A673 (cell line): ENCODE measurements around the gene ECI1. TPM values are rescaled to one million over a fixed set of nuclear protein-coding genes. Genes with fewer than 3 reads are reported as not detected.

Source experiments
- BruUV-seq: library from RNA; stranded (reverse); fragments of 400-500 nt; replicated peaks from 2 replicates; lab custom pipeline; 2021; lab: Mats Ljungman, UMichigan
- CTCF ChIA-PET: fragments of 300-600 bp; sonication (Branson Sonifier 250); formaldehyde crosslinking; loops from one replicate; lab custom pipeline; 2022; ENCODE audit warnings: antibody characterized with exemption; lab: Charles Lee
- POLR2A ChIA-PET: fragments of 300-600 bp; sonication (Branson Sonifier 250); formaldehyde crosslinking; loops from one replicate; lab custom pipeline; 2022; ENCODE audit warnings: antibody characterized with exemption; ENCODE audit not compliant: low non-redundant PET; lab: Charles Lee
- DNase-seq: peaks from one replicate; pipeline ENCODE4 v3.0.0-alpha.2; 2015; ENCODE audit warnings: low spot score
- H3K27ac ChIP-seq: fragments of 200-600 bp; sonication (generic); 2 replicates; pipeline ENCODE4 v1.5.1; 2016; ENCODE audit warnings: mixed run types, low read depth, mild to moderate bottlenecking, mixed read lengths, antibody characterized with exemption, low read length; ENCODE audit not compliant: poor library complexity, severe bottlenecking
- H3K27me3 ChIP-seq: fragments of 200-600 bp; sonication (generic); replicated peaks from 2 replicates; pipeline ENCODE4 v1.6.1; 2017; ENCODE audit warnings: mixed run types, low read depth, mild to moderate bottlenecking, mixed read lengths, antibody characterized with exemption, low read length; ENCODE audit not compliant: insufficient read depth, poor library complexity
- H3K36me3 ChIP-seq: fragments of 200-600 bp; sonication (generic); 2 replicates; pipeline ENCODE4 v1.6.1; 2016; ENCODE audit warnings: mixed run types, mild to moderate bottlenecking, mixed read lengths, antibody characterized with exemption, low read length; ENCODE audit not compliant: insufficient read depth, poor library complexity, severe bottlenecking
- H3K4me1 ChIP-seq: fragments of 200-600 bp; sonication (generic); 2 replicates; pipeline ENCODE4 v1.6.1; 2017; ENCODE audit warnings: mixed run types, mild to moderate bottlenecking, mixed read lengths, antibody characterized with exemption, low read length; ENCODE audit not compliant: insufficient read depth, poor library complexity, severe bottlenecking
- H3K4me3 ChIP-seq: fragments of 200-600 bp; sonication (generic); 2 replicates; pipeline ENCODE4 v1.5.1; 2016; ENCODE audit warnings: low read depth, mixed run types, mild to moderate bottlenecking, mixed read lengths, low read length; ENCODE audit not compliant: poor library complexity, severe bottlenecking
- H3K9me3 ChIP-seq: fragments of 200-600 bp; sonication (generic); 2 replicates; pipeline ENCODE4 v1.6.1; 2016; ENCODE audit warnings: mixed run types, low read depth, mild to moderate bottlenecking, mixed read lengths, antibody characterized with exemption, low read length; ENCODE audit not compliant: poor library complexity, severe bottlenecking
- EZH2 ChIP-seq: fragments of 200-600 bp; sonication (generic); IDR thresholded peaks from 2 replicates; pipeline ENCODE4 v1.6.1; 2017; ENCODE audit warnings: borderline replicate concordance, low read depth, mild to moderate bottlenecking, mixed read lengths, antibody characterized with exemption, low read length; ENCODE audit not compliant: poor library complexity, severe bottlenecking
- intact Hi-C: fragments of 100-400 bp; cut with micrococcal nuclease; formaldehyde crosslinking; loops from one replicate; pipeline ENCODE4 v1.10.0; 2022; ENCODE audit not compliant: unreplicated experiment
- total RNA-seq: library from RNA; stranded (reverse); gene quantifications from 2 replicates; pipeline ENCODE4 v1.2.3, GENCODE V29; 2021
- TF ChIP-seq, protein P1 (sequence below): fragments of 300-800, 200-600 bp; sonication (generic); conservative IDR thresholded peaks from 2 replicates; pipeline ENCODE4 v1.5.1; 2017; ENCODE audit warnings: low read depth, mild to moderate bottlenecking, antibody characterized with exemption, low read length, moderate library complexity, mixed read lengths

The ECI1 gene
- total RNA-seq, 1 experiment from 2014 or later, result 55.3 TPM

- BruUV-seq, result no TSS peak
- DNase-seq, result peak; percentile 52
- no peak for TF ChIP-seq EZH2
- TF ChIP-seq, protein P1, sequence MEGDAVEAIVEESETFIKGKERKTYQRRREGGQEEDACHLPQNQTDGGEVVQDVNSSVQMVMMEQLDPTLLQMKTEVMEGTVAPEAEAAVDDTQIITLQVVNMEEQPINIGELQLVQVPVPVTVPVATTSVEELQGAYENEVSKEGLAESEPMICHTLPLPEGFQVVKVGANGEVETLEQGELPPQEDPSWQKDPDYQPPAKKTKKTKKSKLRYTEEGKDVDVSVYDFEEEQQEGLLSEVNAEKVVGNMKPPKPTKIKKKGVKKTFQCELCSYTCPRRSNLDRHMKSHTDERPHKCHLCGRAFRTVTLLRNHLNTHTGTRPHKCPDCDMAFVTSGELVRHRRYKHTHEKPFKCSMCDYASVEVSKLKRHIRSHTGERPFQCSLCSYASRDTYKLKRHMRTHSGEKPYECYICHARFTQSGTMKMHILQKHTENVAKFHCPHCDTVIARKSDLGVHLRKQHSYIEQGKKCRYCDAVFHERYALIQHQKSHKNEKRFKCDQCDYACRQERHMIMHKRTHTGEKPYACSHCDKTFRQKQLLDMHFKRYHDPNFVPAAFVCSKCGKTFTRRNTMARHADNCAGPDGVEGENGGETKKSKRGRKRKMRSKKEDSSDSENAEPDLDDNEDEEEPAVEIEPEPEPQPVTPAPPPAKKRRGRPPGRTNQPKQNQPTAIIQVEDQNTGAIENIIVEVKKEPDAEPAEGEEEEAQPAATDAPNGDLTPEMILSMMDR, result no peak
- intact Hi-C loops, result no loop called here
- peak within 1 kb of the TSS; percentile 53 for H3K4me3 ChIP-seq
- peaks cover 26% of the 10 kb centered on the region for H3K27me3 ChIP-seq
- H3K4me1 ChIP-seq, result peaks cover 7% of the 10 kb centered on the region
- H3K36me3 ChIP-seq, result no peaks in the 10 kb centered on the region
- H3K27ac ChIP-seq, result no peak within 1 kb of the TSS
- POLR2A ChIA-PET, result no interaction called here
- CTCF ChIA-PET, result no interaction called here
- H3K9me3 ChIP-seq, result no peaks in the 10 kb centered on the region
These were observed 55.0 kb downstream of the ECI1 start, which contains the start of gene CASKIN1 for GRCh38 chr16:2196162-2196980. TSS of gene CASKIN1 (minus strand) at chr16:2196605. CDS start at chr16:2196432, 173 bp downstream.

DNA sequence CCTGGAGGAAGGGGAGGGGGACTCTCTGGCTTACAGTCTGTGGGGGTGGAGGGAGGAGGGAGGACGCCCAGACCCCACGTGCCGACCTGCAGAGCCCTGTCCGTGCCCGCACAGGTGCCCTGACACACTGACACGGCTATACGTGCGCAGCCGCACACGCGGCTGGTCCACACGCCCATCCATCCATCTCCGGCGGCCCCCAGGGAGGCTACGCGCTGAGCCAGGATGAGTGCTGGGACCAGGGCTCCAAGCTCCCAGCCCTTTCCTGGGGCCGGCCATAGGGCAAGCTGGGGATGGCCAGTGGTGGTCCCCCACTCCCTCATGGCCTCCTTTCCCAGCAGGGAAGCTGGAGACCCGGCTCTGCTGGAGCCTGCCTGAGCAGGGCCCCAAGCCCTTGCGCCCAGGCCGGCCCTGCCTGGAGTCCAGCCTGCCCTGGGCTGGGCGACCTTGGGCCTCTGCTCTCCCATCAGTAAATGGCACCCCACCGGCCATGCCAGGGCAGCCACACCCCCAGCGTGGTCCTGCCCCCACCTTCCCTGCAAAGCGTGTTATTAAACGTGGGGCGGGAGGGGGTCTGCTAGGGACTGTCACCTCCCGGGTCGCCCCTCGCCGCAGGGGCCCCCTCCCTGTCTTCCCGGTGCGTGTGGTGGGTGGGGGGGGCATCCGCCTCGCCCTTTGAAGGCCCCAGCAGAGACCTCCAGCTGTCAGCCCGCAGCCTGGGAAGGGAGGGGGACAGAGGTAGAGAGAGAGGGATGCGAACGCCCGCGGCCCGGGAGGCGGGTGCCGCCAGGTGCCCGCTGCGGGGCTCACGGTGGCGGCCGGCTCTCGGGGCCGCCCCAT is 55.8 kb downstream of the ECI1 start:
- CTCF ChIA-PET, result interaction anchor here (0.6 kb wide), 1 partner anchor 169 kb away, joined by 3 read pairs; the partner anchor contains the start of gene NHERF2
- Histone ChIP-seq H3K4me1 (peaks cover 7% of the 10 kb centered on the region), H3K27me3 (peaks cover 26% of the 10 kb centered on the region), H3K4me3 (peak overlapping the region; percentile 53), H3K27ac (no peak overlapping the region), H3K36me3 (no peaks in the 10 kb centered on the region), H3K9me3 (no peaks in the 10 kb centered on the region)
- intact Hi-C loops, result no loop called here
- POLR2A ChIA-PET, result no interaction called here
- BruUV-seq, result no TSS peak
- no peak for DNase-seq
- TF ChIP-seq EZH2, result no peak
- TF ChIP-seq, protein P1, result no peak

DNA sequence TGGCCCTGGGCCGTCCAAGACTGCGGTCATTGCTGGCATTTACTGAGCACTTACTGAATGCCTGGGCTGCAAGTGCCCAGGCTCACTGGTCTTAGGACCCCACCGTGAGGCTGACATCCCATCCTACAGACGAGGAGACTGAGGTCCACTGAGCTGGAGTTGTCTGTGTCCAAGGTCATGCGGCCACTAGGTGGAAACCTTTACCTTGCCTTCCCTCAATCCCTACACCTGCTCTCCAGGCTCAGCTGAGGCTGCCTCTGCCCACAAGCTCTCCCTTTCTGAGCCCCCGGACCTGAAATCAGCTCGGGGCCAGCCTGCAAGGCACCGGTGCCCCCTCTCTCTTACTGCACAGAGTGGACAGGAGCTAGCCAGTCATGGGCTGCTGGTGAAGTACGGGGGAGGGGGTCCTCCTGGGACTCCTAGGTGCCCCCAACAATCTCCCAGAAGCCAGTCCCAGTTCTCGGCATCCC is 56.5 kb downstream of the ECI1 start:
- ChIA-PET POLR2A (interaction anchor here (0.5 kb wide), 2 partner anchors 46 to 318 kb away, joined by 4 read pairs; no protein-coding TSS in a partner anchor), CTCF (interaction anchor here (0.6 to 1.1 kb wide), 2 partner anchors 13 to 168 kb away, joined by 3 read pairs; partner anchors contain the start of gene NHERF2)
- peaks cover 7% of the 10 kb centered on the region for H3K4me1 ChIP-seq
- H3K27ac ChIP-seq, result no peak overlapping the region
- TF ChIP-seq, protein P1, result peak; percentile 38; the same call in 1 of the 2 replicates
- no peak for TF ChIP-seq EZH2
- intact Hi-C loops, result no loop called here
- H3K9me3 ChIP-seq, result no peaks in the 10 kb centered on the region
- H3K4me3 ChIP-seq, result no peak overlapping the region
- BruUV-seq, result no TSS peak
- H3K36me3 ChIP-seq, result no peaks in the 10 kb centered on the region
- H3K27me3 ChIP-seq, result peaks cover 26% of the 10 kb centered on the region
- DNase-seq, result peak; percentile 48
